GM11168 (cell line): ENCODE measurements around the gene PAN2.
"Not testable (repeated sequence)": the region's sequence is repeated elsewhere in the genome, so short reads cannot be mapped to it uniquely, and the experiment has no call there.

Experiments used
- in situ Hi-C: fragments of 300-500 bp; cut with MboI; formaldehyde crosslinking; loops from one replicate; pipeline ENCODE4 v1.12.0; 2022; ENCODE audit warnings: low sequenced_read_pairs; ENCODE audit not compliant: unreplicated experiment

PAN2 gene

DNA sequence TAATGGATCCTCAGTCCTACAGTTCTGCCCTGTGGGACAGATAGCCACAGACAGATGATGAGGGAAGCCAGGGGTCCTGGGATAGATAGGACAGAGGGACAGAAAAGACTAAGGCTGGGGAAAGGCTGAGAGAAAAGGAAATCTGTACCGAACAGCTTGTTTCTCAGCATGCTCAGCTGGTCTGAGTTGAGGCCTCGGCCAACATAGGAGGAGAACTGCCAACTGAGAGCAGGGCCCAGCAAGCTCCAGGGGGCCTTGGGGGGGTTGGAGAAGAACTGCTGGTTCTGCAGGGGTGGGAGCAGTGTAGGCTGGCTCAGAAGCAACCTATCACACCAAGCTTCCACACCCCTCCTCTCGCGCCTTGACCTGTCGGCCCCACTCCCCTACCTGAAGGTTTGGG, 15.0 kb upstream of the PAN2 start:
- in situ Hi-C loops: no loop called here

DNA sequence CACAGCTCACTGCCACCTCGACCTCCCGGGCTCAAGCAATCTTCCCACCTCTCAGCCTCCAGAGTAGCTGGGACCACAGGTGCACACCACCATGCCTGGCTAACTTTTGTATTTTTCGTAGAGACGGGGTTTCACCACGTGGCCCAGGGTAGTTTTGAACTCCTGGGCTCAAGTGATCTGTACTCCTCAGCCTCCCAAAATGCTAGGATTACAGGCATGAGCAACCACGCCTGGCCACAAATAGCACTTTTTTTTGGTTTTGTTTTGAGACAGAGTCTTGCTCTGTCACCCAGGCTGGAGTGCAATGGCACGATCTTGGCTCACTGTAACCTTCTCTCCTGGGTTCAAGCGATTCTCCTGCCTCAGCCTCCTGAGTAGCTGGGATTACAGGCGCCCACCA, 13.5 kb upstream of the PAN2 start:
- in situ Hi-C loops: not testable (repeated sequence)

GRCh38 chr12:56346675-56347074, 12.9 kb upstream of the PAN2 start:
- in situ Hi-C loops: no loop called here

GRCh38 chr12:56342290-56342689, 8.5 kb upstream of the PAN2 start:
- in situ Hi-C loops: not testable (repeated sequence)

- in situ Hi-C loops: no loop called here
Observed at GRCh38 chr12:56341616-56342015, 7.8 kb upstream of the PAN2 start.

GRCh38 chr12:56339158-56339422, 5.3 kb upstream of the PAN2 start:
- in situ Hi-C loops: no loop called here

DNA sequence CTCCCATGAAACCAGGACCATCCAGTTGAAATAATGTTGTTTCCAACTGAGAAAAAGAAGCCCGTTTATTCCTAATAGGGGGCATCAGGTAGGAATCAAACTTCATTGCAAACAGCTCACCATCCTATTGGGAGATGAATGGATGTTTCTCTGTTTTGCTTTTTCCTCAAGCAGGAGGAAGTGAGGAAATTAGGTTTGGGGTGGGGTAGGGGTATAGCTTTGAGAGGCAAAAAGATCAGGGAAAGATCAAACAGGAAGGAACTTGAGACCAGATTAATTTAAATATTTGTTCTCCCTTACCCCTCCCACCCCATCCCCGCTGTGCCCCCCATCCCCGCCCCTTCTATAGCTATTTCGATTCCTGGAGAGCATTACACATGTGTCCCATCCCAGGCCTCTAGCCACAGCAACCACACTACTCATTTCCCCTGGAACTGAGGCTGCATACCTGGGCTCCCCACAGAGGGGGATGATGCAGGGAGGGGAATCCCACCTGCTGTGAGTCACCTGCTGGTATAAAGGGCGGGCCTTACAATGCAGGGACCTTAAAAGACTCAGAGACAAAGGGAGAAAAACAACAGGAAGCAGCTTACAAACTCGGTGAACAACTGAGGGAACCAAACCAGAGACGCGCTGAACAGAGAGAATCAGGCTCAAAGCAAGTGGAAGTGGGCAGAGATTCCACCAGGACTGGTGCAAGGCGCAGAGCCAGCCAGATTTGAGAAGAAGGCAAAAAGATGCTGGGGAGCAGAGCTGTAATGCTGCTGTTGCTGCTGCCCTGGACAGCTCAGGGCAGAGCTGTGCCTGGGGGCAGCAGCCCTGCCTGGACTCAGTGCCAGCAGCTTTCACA, 4.7 kb upstream of the PAN2 start, which contains the start of gene IL23A:
TSS of gene IL23A (plus strand) at position 577 of the 850 bp plus-strand sequence. CDS start at position 738, 161 bp downstream.
- in situ Hi-C loops: no loop called here

DNA sequence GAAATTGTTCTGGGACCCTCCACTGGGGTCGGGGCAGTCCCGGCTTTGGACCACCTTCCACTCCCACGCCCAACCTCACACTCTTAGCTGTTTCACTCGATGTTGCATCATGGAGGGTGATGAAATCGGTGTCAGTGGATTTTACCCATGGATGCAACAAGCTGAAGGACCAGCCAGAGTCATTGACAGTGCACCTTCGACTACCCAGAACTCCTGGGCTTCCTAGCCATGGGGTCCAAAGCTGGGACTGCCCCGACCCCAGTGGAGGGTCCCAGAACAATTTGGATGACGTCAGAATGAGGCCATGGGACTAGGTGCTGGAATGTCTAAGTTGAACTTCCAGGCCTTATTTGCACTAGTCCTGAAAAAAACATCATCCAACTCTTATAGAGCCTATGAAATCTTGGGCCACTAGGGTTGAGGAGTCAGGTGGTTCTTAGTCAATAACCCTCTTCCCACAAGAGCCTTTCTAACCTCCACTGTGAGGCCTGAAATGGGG, 4.0 kb upstream of the PAN2 start:
- in situ Hi-C loops: no loop called here

DNA sequence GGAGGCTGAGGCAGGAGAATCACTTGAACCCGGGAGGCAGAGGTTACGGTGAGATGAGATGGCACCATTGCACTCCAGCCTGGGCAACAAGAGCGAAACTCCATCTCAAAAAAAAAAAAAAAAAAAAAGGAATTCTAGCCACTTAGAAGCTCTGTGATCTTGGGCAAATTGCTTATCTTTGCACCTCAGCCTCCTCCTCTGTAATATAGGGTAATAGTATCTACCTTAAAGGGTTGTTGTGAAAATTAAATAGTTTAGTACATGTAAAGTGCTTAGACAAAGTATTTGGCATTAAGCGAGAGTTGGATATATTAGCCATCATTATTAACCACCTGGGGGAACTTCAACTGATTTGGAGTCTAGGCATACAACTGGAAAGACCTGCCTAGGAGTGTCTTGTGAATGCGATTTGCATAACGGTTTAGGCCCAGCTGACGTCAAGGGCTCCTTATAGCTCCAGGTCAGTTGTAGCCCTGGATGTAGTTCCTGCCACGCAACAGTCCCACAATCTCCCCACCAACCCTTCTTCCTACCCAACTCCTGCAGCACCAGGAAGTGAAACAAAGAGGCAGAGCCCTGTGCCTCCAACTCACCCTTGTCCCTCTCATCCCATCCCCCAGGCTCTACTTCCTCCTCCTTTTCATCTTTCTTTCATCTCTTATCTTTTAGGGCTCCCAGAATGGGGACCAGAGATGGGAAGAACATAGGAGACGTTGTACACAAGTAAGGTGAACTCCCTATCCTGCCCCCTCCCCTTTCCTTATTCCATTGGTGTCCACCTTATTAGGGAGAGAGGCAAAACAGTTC, 2.8 kb upstream of the PAN2 start:
- in situ Hi-C loops: no loop called here

GRCh38 chr12:56335527-56335926, 1.7 kb upstream of the PAN2 start:
- in situ Hi-C loops: not testable (repeated sequence)

DNA sequence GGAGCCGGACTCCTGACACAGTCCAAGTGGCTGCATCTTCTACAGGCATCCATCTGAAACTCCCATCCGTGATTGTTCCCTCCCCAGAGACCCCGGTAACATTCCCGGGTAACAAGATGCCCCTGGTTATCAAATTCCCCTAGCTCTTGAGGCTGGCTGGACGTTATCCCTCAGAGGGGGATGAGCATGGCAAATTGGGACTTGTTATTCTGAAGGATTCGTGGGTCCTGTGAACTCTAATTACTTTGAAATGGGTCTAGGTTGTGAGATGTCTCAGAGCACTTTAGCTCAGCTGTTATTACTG, 642 bp upstream of the PAN2 start:
- in situ Hi-C loops: no loop called here

- in situ Hi-C loops: no loop called here
Observed at GRCh38 chr12:56333197-56333678, 562 bp downstream of the PAN2 start.

- in situ Hi-C loops: no loop called here
Observed at GRCh38 chr12:56332512-56333196, 1.1 kb downstream of the PAN2 start.

DNA sequence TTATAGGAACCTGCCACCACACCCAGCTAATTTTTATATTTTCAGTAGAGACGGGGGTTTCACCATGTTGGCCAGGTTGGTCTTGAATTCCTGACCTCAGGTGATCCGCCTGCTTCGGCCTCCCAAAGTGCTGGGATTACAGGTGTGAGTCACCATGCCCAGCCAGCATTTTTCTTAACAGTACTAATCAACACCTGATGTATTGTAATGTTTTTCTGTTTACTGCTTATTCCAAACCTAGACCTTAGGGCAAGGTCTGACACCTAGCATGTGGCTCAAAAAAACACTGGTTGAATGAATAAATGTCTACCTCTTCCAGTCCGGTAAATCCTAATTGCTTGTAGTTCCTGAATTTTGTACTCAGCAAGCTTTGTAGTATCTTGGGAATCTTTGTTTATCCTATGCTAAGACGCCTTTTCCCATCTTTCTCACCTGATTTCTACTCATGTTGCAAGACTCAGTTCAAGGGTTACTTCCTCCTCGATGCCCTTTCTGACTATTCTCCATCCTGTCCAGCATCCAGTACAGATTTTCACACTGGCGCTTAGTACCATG, 2.8 kb downstream of the PAN2 start:
- in situ Hi-C loops: no loop called here

DNA sequence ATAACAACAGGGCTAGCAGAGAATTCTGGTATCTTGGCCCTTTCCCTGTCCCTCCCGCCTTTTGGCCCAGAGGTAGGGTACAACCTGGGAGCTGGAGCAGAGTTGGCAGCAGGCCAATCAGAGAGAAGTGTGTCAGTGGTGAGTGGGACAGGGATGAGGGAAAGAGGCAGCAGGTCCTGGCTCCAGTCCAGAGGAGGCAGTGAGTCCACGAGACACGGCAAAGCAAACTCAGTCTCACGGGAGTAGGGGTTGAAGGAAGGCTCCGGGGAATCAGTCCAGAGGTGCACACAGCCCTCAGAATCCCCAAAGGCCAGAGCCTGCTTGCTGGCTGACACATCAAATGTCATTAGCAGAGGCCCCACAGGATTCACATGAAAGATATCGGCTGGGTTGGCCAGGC, 7.3 kb downstream of the PAN2 start:
- in situ Hi-C loops: no loop called here

DNA sequence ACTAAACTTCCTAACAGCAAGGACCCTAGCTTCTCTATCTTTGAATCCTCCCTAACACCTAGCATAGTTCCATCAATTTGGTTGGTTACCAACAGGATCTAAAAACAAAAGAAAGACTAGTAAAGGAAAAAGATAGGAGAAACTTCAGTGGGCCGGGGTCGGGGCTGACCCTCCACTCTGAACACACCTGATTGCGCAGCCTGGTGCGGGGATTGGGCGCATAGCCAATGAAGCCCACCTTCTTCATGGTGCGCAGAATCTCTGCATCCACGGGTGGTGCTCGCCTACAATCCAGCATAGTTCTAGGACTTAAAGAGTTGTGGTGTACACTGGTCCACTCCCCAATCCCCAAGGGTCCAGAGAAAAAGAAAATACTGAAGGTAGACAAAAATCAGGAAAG, 7.7 kb downstream of the PAN2 start:
- in situ Hi-C loops: no loop called here

DNA sequence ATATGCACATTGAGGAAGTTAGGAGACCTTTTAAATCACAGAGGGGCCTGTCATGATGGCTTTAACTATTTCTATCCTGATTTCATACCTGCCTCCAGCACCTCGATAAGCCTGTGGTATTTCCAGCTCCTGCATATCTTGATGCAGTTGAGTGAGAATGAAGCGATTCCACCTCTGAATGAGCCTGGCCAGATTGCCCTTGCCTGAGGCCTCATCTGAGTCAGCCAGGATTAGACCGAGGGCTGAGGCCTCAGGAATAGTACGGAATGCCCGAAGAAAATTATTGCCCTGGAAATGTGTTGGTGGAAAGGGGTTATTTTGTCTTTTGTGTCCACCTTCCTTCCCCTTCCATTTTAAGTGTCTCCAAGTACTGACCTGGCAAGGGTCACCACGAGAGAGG, 9.6 kb downstream of the PAN2 start:
- in situ Hi-C loops: no loop called here

- in situ Hi-C loops: not testable (repeated sequence)
Observed at GRCh38 chr12:56321610-56322009, 12.2 kb downstream of the PAN2 start.

GRCh38 chr12:56321027-56321426, 12.8 kb downstream of the PAN2 start:
- in situ Hi-C loops: no loop called here

- in situ Hi-C loops: no loop called here
Observed at GRCh38 chr12:56317675-56318074, 16.1 kb downstream of the PAN2 start.
